ENCODE measurements around the gene ARPC2. TPM values are rescaled to one million over a fixed set of nuclear protein-coding genes. Genes with fewer than 3 reads are reported as not detected.
A peak's percentile ranks its signal among the peaks of the same experiment; 100 is the strongest.

ARPC2 gene
- total RNA-seq, 1 donor from 2014 or later = 213 TPM

DNA sequence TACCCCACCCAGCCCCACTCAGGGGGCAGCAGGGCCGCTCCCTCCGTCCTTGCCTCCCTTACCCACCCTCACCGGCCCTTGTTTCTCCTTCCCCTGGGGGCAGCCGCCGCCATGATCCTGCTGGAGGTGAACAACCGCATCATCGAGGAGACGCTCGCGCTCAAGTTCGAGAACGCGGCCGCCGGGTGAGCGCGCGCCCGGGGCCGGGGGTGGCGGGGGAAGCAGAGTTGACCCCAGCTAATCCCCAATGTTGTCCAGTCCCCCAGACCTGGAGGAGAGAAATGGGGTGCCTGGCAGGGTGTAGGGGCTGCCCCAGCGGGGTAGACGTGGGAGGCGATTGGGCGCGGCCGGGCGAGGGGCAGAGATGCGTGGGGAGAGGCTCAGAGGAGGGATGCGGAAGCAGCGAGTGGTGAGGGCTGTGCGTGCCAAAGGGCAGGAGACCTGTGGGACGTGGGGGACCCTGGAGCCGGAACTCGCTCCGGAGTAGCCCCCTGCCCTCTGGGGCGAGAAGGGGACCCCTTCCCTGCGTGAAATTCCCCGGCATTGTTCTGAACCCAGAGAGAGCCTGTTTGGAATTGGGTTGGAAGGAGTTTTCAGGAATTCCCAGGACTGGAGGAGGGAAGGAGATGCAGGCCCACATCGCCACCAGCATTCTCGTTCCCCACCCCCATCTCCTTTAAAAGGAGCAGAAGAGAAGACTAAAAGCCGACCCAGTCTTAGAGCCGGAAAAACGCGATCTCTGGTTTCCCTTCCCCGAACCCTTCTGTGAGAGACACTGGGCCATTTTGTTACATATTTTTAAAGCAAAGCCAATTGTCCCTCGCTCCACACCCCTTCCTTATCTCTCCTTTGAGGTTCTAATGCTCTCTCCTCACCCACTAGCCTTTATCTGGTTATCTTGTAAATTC is 625 bp downstream of the ARPC2 start:
- peak; percentile 44 to 46 for DNase-seq (ENCODE audit: low read depth in 2 of 2)

DNA sequence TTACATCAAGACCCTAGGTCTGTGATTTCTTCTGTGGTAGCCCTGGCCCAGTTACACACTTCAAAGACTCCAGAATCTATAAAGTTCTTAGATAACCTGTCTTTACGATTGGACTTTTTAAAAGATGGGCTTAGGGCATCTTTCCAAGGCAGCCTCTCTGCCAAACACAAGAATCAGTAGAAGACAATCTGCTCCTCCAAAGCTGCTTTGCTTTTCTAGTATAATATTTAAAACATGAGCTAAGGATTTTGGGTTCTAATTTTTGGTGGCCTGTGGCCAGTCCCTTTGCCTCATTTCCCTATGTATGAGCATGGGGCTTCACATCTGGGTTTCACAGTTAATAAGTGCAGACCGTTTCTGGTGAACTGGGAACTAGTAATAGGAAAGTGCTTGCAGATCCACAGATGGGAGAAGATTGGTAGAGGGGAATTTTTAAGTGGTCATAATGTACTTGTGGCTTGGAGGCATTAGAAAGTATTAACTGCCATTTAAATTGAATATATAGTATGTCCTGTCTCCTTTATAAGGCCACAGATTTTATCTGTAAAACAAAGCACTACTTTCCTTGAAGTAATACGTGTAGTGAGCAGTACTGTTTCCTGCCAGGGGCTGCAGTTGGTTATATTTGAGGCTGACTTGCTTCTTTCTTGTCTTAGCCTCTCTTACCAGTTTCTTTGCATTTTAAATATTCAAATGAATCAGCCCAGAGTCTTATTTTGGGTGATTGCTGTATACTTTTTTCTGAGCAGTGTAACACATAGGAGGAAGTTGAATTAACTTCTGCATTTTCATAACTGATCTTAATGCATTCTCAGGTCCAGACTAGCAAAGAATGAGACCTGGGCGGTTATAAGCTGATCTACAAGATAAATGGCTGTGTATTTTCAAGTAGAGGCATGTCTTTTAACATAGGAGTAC is 1.5 kb downstream of the ARPC2 start:
- peak in 1 of 2 donors; percentile 23 for DNase-seq (ENCODE audit: low read depth in 2 of 2)

DNA sequence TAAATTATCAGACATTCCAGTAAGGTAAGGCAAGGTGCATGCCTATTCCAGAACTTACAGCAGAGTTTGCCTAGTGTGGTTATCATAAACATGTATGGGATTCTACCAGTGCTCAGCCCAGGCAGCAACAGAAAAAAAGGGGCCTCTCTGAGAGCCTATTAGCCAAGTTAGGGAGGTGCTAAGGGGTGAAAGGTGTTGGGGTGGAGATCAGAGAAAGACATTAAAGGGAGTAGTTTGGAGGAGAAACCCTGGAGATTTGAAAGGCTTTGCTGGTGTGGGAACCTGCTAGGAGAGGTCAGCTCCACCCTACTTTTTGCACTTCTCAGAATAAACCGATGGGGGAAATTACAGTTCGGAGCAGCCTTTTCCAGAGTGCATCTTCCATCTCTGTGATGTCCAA is 2.9 kb downstream of the ARPC2 start:
- DNase-seq (ENCODE audit: low read depth in 2 of 2) = no peak

DNA sequence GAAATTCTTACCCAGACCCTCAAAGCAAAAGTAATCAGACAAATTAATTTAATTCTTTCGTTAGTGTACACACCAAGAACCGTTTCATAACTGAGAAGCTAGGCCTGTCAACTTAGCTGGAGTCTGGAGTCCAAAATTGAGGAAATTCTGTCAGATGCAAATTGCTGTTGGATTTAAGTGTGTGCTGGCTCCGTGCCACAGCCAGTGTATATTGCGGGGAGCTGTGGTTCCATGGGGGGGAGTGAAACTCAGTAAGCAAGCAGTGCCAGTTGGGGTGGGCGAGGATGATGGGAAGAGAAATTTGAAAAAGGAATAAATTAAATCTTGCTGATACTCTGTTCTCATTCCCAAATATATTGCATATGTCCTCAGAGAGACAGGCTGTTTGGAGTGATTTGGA is 4.0 kb downstream of the ARPC2 start:
- peak in 1 of 2 donors; percentile 18 for DNase-seq (ENCODE audit: low read depth in 2 of 2)

DNA sequence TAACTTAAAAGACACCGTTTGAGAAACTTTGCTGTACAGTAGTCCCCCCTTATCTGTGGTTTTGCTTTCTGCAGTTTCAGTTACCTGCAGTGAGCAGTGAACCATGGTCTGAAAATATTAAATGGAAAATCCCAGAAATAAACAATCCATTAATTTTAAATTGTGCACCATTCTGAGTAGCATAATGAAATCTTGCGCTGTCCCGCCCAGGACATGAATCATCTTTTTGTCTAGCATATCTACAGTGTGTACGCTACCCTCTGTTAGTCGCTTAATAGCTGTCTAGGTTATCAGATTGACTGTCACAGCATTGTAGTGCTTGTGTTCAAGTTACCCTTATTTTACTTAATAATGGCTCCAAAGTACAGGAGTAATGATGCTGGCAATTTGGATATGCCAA is 6.1 kb downstream of the ARPC2 start:
- DNase-seq (ENCODE audit: low read depth in 2 of 2) = peak; percentile 48 to 73

DNA sequence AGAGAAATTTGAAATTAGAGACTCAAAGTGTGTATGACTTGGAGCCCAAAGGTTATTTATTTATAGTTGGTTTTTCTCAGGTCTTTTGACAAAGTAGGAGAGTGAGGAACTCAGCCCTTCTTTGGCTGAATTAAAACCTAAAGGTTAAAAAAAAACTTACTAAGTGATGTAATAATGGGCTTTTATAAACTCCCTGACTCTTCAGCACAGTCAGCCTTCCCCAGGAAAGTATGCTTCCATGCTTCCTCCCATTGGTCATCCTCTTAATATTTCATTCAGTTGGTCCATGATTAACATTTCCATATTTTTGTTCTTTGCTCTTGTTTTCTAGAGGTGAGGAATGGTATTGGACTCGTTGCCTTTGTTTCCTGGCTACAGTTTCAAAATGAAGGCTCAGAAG is 7.2 kb downstream of the ARPC2 start:
- DNase-seq (ENCODE audit: low read depth in 2 of 2) = peak in 1 of 2 donors; percentile 33

DNA sequence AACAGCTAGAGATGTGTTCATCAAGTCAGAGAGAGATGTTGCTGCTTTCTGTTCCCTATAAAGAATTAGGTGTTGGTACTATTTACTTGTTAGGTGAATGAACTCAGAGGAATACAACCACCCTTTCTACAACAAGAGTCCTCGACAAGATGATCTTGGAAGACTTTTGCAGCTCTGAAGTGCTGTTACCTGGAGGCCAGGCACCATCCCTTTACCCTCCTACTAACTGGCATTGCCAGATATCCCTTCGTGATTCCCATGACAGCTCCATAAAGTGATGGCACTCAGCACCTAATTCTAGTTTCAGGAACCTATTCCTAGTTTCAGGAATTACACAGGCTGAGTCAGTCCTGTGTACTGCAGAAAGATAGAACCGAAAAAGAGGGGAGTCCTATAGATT is 9.9 kb downstream of the ARPC2 start:
- no peak for DNase-seq (ENCODE audit: low read depth in 2 of 2)

DNA sequence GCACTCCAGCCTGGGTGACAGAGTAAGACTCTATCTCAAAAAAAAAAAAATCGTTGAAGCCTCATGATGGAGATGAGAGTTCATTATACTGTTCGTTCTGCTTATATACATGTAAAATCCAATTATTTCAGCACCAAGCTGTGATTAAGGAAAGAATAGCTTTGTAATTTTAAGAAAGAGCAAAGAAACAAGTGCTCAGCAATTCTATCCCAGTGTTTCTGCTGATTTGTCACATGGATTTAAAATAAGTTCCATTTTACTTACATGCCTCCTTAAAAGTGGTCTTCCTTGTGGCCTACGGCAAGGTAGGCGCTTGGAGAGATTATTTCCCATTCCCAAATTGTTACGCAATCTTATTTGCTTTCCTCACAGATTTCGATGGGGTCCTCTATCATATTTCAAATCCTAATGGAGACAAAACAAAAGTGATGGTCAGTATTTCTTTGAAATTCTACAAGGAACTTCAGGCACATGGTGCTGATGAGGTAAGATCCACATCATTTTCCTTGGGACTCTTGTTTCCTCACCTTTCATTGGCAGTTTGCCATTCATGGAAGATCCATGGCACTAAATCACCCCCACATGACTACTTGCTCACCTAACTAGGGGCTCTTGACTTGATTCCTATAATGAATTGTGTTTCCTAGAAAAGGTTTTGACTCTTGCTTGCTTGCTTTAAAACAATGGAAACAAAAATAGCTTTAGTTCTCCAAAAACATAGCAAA is 11.5 kb downstream of the ARPC2 start:
- peak in 1 of 2 donors; percentile 16 for DNase-seq (ENCODE audit: low read depth in 2 of 2)

DNA sequence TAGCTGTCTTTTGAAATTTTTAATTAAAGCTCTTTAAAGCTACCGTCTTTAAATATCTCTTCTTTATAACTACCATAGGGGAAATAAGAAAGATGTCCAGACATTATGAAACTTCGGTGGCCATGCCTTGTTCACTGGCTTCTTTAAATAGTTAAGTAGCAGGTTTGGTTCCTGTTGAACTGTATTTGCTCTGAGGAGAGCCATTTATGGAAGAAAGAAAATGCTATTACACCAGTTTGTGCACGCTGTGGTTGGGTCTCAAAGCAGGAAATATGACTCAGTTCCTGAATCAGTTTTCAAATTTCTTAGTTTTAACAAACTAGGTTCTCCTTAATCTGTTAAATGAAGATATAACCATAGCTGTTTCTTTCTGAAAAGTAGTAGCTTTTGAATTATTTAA is 12.2 kb downstream of the ARPC2 start:
- DNase-seq (ENCODE audit: low read depth in 2 of 2) = peak; percentile 69 to 86

DNA sequence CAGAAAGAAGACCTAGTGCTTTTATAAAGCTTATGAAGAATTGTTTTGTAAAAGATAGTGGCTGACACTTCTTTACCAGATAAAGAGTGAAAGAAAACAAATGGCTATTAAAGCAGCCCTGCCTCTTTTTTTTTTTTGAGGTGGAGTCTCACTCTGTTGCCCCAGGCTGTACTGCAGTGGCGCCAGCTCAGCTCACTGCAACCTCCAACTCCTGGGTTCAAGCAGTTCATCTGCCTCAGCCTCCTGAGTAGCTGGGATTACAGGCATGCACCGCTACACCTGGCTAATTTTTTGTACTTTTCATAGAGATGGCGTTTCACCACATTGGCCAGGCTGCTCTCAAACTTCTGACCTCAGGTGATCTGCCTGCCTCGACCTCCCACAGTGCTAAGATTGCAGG is 12.9 kb downstream of the ARPC2 start:
- DNase-seq (ENCODE audit: low read depth in 2 of 2) = no peak

DNA sequence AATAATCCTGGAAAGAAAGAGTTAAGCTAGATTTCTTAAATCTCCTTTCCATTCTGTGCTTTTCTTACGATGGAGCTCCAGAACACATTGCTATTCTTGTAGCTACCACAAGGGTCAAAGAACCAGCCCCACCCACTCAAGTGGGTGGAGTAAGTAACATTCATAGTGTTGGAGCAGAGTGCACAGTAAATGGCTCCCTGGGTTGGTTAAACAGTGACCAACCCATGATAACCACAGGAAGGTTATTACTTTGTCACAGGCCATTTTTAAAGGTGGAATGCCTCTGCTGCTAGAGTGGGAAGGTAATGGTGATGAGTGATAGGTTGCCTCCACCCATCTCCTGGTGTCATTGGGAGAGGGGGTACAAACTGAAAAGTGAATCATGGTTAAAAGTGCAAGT is 13.9 kb downstream of the ARPC2 start:
- DNase-seq (ENCODE audit: low read depth in 2 of 2) = peak in 1 of 2 donors; percentile 42

DNA sequence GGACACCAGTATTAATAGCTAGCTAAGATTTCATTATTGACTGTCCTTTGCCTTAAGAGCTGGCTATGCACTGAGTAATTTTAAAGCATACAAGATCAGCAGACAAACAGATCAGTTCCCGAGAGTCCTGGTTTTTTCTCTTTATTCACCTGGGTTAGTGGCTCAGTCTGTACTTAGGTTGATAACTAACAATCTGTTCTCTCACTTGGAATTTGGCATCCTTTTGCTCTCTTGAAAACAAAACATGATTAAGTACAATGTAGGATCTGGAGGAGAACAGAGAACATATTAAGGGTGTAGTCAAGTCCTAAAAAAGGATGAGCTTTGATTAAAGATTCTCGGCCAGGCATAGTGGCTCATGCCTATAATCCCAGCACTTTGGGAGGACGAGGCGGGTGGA is 16.6 kb downstream of the ARPC2 start:
- no peak for DNase-seq (ENCODE audit: low read depth in 2 of 2)

DNA sequence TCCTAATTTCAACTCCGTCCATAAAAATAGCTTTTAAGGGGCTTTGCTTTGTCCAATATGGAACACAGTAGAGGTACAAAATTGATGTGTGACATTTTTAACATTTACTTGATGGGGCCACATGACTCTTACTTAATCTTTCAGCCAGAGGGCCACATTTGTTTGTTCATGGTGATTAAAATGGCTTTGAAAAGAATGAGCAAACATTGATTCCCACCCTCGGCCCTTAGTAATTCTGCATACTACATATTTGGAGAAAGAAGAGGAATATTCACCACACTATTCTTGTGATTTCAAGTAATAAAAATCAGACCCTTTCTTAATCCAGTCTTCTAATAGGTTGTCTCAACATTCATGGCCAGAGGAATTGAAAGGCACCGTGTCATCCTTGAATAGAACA is 17.5 kb downstream of the ARPC2 start:
- DNase-seq (ENCODE audit: low read depth in 2 of 2) = no peak

DNA sequence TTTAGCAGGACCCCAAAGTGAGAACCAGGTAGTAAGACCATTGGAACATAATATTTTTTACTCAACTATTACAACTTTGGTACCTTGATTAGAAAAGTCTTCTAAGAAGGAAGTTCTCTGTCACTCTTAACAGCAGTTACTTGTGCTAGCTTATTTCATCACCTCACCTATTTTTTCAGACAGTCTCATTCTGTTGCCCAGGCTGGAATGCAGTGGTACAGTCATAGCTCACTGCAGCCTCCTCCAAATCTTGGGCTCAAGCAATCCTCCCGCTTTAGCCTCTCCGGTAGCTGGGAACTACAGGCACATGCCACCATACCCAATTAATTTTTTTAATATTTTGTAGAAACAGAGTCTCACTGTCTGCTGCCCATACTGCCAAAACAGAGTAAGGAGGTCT is 18.0 kb downstream of the ARPC2 start:
- no peak for DNase-seq (ENCODE audit: low read depth in 2 of 2)

DNA sequence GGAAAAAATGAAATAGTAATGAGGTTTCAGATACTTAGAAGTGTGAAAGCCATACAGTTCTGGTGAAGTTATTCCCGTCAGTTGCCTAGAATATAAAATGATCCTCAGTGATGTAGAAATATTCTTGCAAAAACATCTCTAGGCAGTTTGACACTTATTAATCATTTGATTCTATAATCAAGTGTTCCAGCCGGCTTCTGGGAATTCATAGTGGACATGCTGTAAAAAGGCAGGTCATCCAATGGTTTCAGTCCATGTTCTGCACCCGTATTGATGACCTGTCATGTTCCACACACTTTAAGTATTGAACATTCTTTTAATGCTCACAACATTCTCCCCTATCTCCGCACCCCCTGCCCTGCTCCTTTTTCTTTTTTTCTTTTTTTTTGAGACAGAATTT is 19.8 kb downstream of the ARPC2 start:
- no peak for DNase-seq (ENCODE audit: low read depth in 2 of 2)

DNA sequence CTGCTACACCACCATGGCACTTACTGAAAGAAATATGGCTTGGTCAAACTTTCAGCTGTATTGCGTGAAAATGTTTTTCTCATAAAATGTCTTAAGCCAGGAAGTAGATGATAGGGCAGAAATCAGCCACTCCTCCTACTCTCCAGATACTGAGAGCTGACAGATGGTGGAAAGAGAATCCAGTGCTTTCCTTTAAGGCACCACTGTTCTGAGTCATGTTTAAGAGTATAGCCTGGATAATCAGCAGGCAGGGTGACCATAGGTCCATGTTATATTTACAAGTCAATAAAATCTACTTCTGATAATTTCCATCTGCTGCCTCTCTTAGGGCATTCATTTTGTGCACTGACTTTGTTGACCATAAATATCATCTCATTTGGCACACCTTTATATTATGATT is 21.9 kb downstream of the ARPC2 start:
- DNase-seq (ENCODE audit: low read depth in 2 of 2) = no peak

DNA sequence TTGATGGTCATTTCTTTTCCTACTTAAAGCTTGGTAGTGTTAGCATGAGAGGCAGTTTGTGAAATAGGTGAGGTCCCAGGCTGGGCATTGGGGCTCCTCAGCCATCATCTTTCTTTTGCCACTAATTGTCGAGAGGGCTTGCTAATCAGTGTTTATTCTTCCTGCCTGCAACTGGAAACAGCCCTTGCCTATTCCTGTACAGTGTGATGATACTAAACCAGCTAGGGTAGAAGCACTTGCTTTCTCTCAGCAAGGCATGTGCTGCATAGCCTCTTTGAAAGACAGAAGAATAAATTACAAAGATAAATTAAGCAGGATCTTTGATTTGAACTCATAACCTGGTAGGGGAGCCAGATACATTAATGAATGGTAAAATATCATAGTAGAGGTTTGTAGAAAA is 27.2 kb downstream of the ARPC2 start:
- DNase-seq (ENCODE audit: low read depth in 2 of 2) = no peak

DNA sequence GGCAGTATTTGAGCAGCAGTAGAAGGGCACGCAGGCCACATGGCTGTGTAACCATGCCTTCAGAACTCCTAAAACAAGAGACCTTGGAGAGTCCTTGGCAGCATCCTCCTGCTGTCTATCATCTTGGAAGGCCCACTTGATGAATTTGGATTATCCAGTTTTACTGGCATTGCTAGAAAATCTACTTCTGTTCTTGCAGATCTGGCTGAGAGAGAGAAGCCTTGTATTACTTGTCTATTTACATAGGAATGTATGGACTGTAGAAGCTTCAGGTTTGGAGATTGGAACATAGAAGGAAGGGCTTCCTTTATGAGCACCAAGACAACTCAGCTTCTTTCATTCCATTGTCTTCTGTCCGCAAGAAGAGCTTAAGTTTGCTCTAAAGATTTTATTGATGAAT is 27.7 kb downstream of the ARPC2 start:
- no peak for DNase-seq (ENCODE audit: low read depth in 2 of 2)

DNA sequence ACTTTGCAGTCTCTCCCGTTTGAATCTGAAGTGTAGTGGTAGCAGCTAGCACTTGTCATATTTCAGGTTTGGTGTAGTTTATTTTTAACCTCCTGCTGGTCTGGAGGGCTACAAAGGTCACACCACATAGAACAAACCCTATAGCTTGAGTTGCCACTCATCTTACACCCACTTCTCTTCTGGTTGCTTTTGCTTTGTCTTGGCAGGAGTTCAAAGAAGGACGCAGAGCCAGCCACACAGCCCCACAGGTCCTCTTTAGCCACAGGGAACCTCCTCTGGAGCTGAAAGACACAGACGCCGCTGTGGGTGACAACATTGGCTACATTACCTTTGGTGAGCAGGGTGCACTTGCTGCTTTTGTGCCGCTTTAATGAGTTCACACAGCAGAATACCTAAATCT is 28.2 kb downstream of the ARPC2 start:
- DNase-seq (ENCODE audit: low read depth in 2 of 2) = no peak

DNA sequence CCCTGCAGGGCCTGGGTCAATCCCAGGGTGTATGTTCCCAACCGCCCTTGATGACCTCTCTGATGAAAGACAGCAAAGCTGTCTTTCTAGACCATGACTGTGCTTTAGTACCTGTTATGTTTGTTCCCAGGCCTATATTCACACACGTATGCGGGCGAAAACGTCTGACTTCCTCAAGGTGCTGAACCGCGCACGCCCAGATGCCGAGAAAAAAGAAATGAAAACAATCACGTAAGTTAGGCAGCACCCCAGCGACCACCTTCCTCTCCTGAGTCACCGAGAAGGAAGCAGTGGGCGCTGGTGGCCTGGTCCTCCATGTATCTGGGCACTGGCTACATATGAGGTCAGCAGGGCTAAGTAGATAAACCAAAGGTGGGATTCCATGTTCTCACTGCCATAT is 32.7 kb downstream of the ARPC2 start:
- DNase-seq (ENCODE audit: low read depth in 2 of 2) = no peak

DNA sequence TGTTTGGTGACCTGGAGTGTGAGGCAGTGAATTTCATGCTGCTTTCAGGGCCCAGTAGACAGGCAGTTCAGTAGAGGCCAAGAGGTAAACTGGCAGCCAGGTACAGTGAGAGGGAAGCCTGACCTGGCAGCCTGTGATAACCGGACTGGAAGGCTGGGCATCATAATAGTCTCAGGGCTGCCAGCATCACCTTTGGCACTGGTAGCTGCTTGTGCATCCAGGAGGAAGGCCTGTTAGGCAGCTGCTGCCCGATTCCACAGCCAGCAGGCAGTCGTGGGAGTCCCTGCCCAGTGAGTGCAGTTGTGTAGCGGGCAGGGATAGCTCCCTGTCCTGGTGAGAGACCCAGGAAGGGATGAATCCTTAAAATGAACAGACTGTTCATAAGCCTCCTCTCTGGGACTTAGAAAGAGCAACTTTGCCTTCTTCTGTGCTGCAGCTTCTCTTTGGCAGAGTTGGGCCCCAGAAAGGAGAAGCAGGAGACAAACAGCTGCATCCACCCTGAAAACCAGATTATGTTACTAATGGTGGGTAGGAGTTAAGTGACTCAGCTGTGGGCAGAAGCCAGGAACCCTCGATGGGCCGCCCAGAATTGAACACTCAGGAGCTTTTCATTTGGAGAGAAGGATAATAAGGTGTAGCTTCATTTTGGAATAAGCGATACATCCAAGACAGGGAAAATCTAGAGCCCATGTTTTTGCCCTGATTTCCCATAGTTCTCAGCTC is 35.7 kb downstream of the ARPC2 start:
- DNase-seq (ENCODE audit: low read depth in 2 of 2) = no peak
